H4 (cell line): ENCODE data around the gene ADAMTS12. TPM values are rescaled to one million over a fixed set of nuclear protein-coding genes. Genes with fewer than 3 reads are reported as not detected.
"Not testable (repeated sequence)": the region's sequence is repeated elsewhere in the genome, so short reads cannot be mapped to it uniquely, and the experiment has no call there.

Source experiments
- DNase-seq: peaks from one replicate; pipeline ENCODE4 v3.0.0-alpha.2; 2015; ENCODE audit warnings: low spot score
- total RNA-seq: library from RNA; depleted of rRNA; stranded (reverse); fragments of >200 nt; shearing (Covaris generic); gene quantifications from 2 replicates; pipeline ENCODE4 v1.2.3, GENCODE V29; 2014

The ADAMTS12 gene
- total RNA-seq, 1 experiment from 2014 or later = 11.6 TPM

GRCh38 chr5:33595303-33595702 lies 296.5 kb downstream of the ADAMTS12 start:
- DNase-seq = no peak

- no peak for DNase-seq
Measured at GRCh38 chr5:33594006-33594405, 297.8 kb downstream of the ADAMTS12 start.

- no peak for DNase-seq
Measured at GRCh38 chr5:33592245-33592644, 299.5 kb downstream of the ADAMTS12 start.

GRCh38 chr5:33588654-33589372 lies 303.0 kb downstream of the ADAMTS12 start:
- DNase-seq = peak; percentile 66

- DNase-seq = no peak
Measured at GRCh38 chr5:33583332-33583731, 308.5 kb downstream of the ADAMTS12 start.

GRCh38 chr5:33582417-33582816 lies 309.4 kb downstream of the ADAMTS12 start:
- no peak for DNase-seq

- no peak for DNase-seq
Measured at GRCh38 chr5:33579789-33580188, 312.0 kb downstream of the ADAMTS12 start.

- DNase-seq = no peak
Measured at GRCh38 chr5:33579152-33579551, 312.6 kb downstream of the ADAMTS12 start.

GRCh38 chr5:33576726-33577590 lies 314.8 kb downstream of the ADAMTS12 start:
- DNase-seq = no peak

- no peak for DNase-seq
Measured at GRCh38 chr5:33565324-33565723, 326.5 kb downstream of the ADAMTS12 start.

GRCh38 chr5:33563983-33564908 lies 327.5 kb downstream of the ADAMTS12 start:
- no peak for DNase-seq

GRCh38 chr5:33563530-33563929 lies 328.3 kb downstream of the ADAMTS12 start:
- no peak for DNase-seq

GRCh38 chr5:33558489-33558888 lies 333.3 kb downstream of the ADAMTS12 start:
- DNase-seq = no peak

GRCh38 chr5:33557605-33558004 lies 334.2 kb downstream of the ADAMTS12 start:
- DNase-seq = no peak

- DNase-seq = no peak
Measured at GRCh38 chr5:33556330-33557328, 335.2 kb downstream of the ADAMTS12 start.

- DNase-seq = no peak
Measured at GRCh38 chr5:33549982-33550567, 341.7 kb downstream of the ADAMTS12 start.

- not testable (repeated sequence) for DNase-seq
Measured at GRCh38 chr5:33539790-33540189, 352.0 kb downstream of the ADAMTS12 start.

- no peak for DNase-seq
Measured at GRCh38 chr5:33539212-33539611, 352.6 kb downstream of the ADAMTS12 start.

- no peak for DNase-seq
Measured at GRCh38 chr5:33538201-33538600, 353.6 kb downstream of the ADAMTS12 start.

GRCh38 chr5:33537240-33537639 lies 354.6 kb downstream of the ADAMTS12 start:
- DNase-seq = no peak
